ENCODE results near the gene FBH1. TPM values are rescaled to one million over a fixed set of nuclear protein-coding genes. Genes with fewer than 3 reads are reported as not detected.

FBH1 gene
- total RNA-seq, 2 experiments from 2014 or later, result 33.9 to 34.2 TPM

DNA sequence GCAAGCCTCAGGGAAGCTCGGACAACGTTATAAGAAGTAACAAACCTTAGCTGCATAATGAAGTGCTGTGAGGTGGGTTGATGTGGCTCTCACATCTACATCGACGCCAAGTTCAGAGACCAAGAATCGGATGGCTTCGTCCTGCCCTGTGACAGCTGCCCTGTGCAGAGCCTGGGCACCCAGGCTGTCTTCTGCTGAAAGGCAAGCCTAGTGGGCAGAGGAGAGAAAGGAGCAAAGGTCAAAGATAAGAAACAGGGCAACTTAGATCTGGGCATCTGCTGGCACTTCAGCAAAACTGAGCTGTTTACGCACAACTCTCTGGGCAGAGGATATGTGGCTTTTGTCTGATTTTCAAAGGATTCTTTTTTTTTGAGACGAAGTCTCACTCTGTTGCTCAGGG lies 7.1 kb upstream of the FBH1 start:
- peaks cover 69% of the 10 kb centered on the region for H3K36me3 Mint-ChIP-seq (ENCODE audit: low read depth)

DNA sequence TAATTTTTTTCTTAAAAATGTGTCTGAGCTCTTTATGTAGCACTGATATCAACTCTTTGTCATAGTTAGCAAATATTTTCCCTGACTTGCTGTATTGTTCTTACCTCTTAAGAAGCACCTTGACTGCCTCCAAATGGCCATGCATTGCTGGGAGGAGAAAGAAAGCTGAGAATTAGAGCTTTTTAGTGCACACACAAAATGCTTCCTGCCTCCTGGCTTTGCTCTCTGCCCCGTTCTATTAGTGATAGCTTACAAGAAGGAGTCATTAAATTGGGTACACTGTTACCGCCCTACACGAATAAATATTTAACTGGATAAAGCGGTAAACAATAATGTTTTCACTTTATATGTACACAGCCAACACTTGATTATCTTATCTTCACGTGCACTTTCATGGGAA lies 4.4 kb upstream of the FBH1 start:
- intact Hi-C loops (cut with DNase I, micrococcal nuclease), result no loop called here
- Mint-ChIP-seq H3K4me1 (ENCODE audit: low read depth) (peaks cover 22% of the 10 kb centered on the region), H3K9me3 (no peaks in the 10 kb centered on the region), H3K4me3 (no peak overlapping the region), H3K27ac (no peak overlapping the region), H3K36me3 (ENCODE audit: low read depth) (peaks cover 59% of the 10 kb centered on the region), H3K27me3 (no peaks in the 10 kb centered on the region)
- Histone ChIP-seq H3K36me3 (ENCODE audit: insufficient read depth, low read length) (peaks cover 28% of the 10 kb centered on the region), H3K4me1 (ENCODE audit: insufficient read depth, low read length) (peaks cover 16% of the 10 kb centered on the region), H3K27ac (ENCODE audit: low read depth in 1 of 2, low read length in 2 of 2) (no peak overlapping the region), H3K27me3 (ENCODE audit: control insufficient read depth in 1 of 2, insufficient read depth in 2 of 2, low read length in 2 of 2) (no peaks in the 10 kb centered on the region), H3K9me3 (ENCODE audit: control insufficient read depth in 1 of 2, insufficient read depth in 1 of 2, low read length in 2 of 2) (no peaks in the 10 kb centered on the region), H3K4me3 (ENCODE audit: low read length) (no peak overlapping the region)
- ATAC-seq (ENCODE audit: poor library complexity) (no peak), DNase-seq (no peak)
- POLR2A ChIA-PET, result no interaction called here
- TF ChIP-seq, protein P1, sequence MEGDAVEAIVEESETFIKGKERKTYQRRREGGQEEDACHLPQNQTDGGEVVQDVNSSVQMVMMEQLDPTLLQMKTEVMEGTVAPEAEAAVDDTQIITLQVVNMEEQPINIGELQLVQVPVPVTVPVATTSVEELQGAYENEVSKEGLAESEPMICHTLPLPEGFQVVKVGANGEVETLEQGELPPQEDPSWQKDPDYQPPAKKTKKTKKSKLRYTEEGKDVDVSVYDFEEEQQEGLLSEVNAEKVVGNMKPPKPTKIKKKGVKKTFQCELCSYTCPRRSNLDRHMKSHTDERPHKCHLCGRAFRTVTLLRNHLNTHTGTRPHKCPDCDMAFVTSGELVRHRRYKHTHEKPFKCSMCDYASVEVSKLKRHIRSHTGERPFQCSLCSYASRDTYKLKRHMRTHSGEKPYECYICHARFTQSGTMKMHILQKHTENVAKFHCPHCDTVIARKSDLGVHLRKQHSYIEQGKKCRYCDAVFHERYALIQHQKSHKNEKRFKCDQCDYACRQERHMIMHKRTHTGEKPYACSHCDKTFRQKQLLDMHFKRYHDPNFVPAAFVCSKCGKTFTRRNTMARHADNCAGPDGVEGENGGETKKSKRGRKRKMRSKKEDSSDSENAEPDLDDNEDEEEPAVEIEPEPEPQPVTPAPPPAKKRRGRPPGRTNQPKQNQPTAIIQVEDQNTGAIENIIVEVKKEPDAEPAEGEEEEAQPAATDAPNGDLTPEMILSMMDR (IDR thresholded peaks at IDR 0.05), result no peak
- CTCF ChIA-PET, result no interaction called here

More for the DNA sequence above, 7.1 kb upstream of the FBH1 start:
- Mint-ChIP-seq H3K9me3 (no peaks in the 10 kb centered on the region), H3K27me3 (no peaks in the 10 kb centered on the region), H3K27ac (no peak overlapping the region), H3K4me1 (ENCODE audit: low read depth) (peaks cover 10% of the 10 kb centered on the region), H3K4me3 (peak overlapping the region; percentile 20)
- POLR2A ChIA-PET, result no interaction called here
- ATAC-seq (ENCODE audit: poor library complexity), result no peak
- no peak overlapping the region for H3K27ac ChIP-seq (ENCODE audit: low read depth in 1 of 2, low read length in 2 of 2)
- H3K4me1 ChIP-seq (ENCODE audit: insufficient read depth, low read length), result peaks cover 3% of the 10 kb centered on the region
- DNase-seq, result no peak
- intact Hi-C loops (cut with DNase I, micrococcal nuclease), result no loop called here
- no peaks in the 10 kb centered on the region for H3K9me3 ChIP-seq (ENCODE audit: control insufficient read depth in 1 of 2, insufficient read depth in 1 of 2, low read length in 2 of 2)
- H3K4me3 ChIP-seq (ENCODE audit: low read length), result no peak overlapping the region
- TF ChIP-seq, protein P1 (IDR thresholded peaks at IDR 0.05), result no peak
- CTCF ChIA-PET, result no interaction called here
- H3K36me3 ChIP-seq (ENCODE audit: insufficient read depth, low read length), result peaks cover 30% of the 10 kb centered on the region
- no peaks in the 10 kb centered on the region for H3K27me3 ChIP-seq (ENCODE audit: control insufficient read depth in 1 of 2, insufficient read depth in 2 of 2, low read length in 2 of 2)

DNA sequence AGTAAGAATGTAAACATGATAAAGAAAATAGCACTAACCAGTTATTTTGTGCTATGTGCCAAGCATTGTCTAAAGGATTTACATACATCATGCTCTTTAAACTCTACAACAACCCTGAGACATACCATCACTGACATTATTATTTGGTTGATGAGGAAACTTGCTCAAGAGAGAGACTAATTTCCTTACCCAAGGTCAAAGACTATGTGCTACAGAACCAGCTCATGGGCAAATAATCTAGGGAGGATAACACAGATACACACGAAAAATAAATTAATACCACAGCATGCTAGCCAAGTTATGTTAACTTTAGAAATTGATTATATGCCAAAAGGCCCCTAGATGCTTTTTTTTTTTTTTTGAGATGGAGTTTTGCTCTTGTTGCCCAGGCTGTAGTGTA lies 3.0 kb upstream of the FBH1 start:
- intact Hi-C loops (cut with DNase I, micrococcal nuclease), result no loop called here
- no peak overlapping the region for H3K4me3 ChIP-seq (ENCODE audit: low read length)
- Mint-ChIP-seq H3K27ac (no peak overlapping the region), H3K27me3 (no peaks in the 10 kb centered on the region), H3K36me3 (ENCODE audit: low read depth) (peaks cover 54% of the 10 kb centered on the region), H3K4me1 (ENCODE audit: low read depth) (peaks cover 36% of the 10 kb centered on the region), H3K9me3 (no peaks in the 10 kb centered on the region), H3K4me3 (peak overlapping the region; percentile 50)
- peaks cover 30% of the 10 kb centered on the region for H3K4me1 ChIP-seq (ENCODE audit: insufficient read depth, low read length)
- CTCF ChIA-PET, result no interaction called here
- no peaks in the 10 kb centered on the region for H3K27me3 ChIP-seq (ENCODE audit: control insufficient read depth in 1 of 2, insufficient read depth in 2 of 2, low read length in 2 of 2)
- DNase-seq (no peak), ATAC-seq (ENCODE audit: poor library complexity) (no peak)
- POLR2A ChIA-PET, result interaction anchor here (0.9 to 1.3 kb wide), 2 partner anchors 13 to 90 kb away, joined by 3 to 4 read pairs; partner anchors contain the start of gene IL15RA
- no peak overlapping the region for H3K27ac ChIP-seq (ENCODE audit: low read depth in 1 of 2, low read length in 2 of 2)
- peaks cover 27% of the 10 kb centered on the region for H3K36me3 ChIP-seq (ENCODE audit: insufficient read depth, low read length)
- TF ChIP-seq, protein P1 (IDR thresholded peaks at IDR 0.05), result no peak
- no peaks in the 10 kb centered on the region for H3K9me3 ChIP-seq (ENCODE audit: control insufficient read depth in 1 of 2, insufficient read depth in 1 of 2, low read length in 2 of 2)
